ENCODE measurements around the gene SLC2A13.
"Not testable (repeated sequence)": the region's sequence is repeated elsewhere in the genome, so short reads cannot be mapped to it uniquely, and the experiment has no call there.

The SLC2A13 gene

GRCh38 chr12:39795481-39795880 lies 310.4 kb downstream of the SLC2A13 start:
- DNase-seq = no peak

DNA sequence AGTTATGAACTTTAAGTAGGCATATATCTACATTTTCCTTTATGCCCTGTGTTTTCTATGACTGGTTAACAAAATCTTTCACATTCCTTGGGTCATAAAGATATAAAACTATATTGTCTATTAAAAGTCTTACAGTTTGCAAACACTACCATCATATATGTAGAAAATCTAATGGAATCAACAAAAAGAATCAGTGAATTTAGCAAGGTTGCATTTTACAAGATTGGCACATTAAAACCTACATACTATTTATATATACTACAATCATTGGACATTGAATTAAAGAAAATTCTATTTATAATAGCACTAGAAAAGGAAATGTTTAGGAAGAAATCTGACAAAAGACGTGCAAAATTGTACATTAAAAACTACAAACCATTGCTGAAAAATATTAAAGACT lies 312.9 kb downstream of the SLC2A13 start:
- DNase-seq = no peak

DNA sequence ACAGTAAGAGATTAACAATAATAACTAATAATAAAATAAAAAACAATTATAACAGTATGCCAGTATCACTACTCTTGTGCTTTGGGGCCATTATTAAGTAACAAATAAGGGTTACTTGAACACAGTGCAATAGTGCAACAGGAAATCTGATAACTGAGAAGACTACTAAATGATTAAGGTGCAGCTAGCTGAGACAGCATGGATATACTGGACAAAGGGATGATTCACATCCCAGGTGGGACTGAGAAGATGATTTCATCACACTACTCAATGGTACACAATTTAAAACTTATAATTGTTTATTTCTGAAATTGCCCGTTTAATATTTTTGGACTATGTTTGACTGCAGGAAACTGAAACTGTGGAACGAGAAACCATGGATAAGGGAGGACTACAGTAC lies 317.6 kb downstream of the SLC2A13 start:
- DNase-seq = no peak

DNA sequence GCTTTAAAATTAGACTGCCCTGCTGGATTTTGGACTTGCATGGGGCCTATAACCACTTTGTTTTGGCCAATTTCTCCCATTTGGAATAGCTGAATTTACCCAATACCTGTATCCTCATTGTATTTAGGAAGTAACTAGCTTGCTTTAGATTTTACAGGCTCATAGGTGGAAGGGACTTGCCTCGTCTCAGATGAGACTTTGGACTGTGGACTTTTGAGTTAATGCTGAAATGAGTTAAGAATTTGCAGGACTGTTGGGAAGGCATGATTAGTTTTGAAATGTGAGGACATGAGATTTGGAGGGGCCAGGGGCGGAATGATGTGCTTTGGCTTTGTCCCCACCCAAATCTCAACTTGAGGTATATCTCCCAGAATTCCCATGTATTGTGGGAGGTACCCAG lies 320.1 kb downstream of the SLC2A13 start:
- not testable (repeated sequence) for DNase-seq

GRCh38 chr12:39782026-39782545 lies 323.8 kb downstream of the SLC2A13 start:
- DNase-seq = no peak

DNA sequence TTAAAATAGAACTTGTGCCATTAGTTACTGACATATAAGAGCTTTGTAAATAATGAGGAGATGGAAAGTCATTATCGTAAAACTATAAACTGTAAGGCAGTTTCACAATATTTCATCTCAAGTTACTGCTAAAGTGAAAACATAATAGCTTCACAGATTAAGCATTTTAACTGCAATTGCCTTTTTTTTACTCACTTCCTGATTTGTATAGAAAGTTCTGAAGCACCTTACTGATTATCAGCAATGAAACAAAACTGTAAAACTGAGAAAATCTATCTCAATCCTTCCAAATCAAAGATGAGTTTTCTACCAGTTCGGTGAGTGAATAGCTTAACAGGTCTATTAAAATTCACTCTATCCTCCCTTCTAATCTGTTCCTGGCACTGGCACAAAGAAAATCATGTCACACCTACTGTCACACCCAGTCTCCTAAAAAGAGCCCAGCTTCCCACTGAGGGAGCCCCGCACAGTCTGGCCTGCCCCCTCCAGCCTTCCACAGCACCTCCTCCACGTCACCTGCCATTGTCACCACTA lies 324.9 kb downstream of the SLC2A13 start:
- no peak for DNase-seq

- DNase-seq = no peak
Observed at GRCh38 chr12:39780411-39780912, 325.4 kb downstream of the SLC2A13 start.

- no peak for DNase-seq
Observed at GRCh38 chr12:39779768-39780340, 326.0 kb downstream of the SLC2A13 start.

DNA sequence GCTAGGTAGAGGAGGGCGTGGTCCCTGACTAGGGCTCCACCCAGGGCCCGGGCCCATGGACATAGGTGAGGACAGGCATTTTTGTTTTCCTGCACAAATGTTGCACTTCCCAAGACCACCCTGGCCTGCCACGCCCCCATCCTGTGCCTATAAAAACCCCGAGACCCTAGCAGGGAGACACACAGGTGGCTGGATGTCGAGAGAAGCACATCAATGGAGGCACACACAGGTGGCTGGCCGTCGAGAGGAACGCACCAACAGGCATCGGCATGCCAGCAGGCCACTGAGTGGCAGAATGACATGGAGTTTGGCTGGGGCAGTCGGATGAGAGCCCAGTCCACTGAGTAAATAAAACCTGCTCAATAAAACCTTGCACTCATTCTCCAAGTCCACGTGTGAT lies 328.4 kb downstream of the SLC2A13 start:
- DNase-seq = no peak

DNA sequence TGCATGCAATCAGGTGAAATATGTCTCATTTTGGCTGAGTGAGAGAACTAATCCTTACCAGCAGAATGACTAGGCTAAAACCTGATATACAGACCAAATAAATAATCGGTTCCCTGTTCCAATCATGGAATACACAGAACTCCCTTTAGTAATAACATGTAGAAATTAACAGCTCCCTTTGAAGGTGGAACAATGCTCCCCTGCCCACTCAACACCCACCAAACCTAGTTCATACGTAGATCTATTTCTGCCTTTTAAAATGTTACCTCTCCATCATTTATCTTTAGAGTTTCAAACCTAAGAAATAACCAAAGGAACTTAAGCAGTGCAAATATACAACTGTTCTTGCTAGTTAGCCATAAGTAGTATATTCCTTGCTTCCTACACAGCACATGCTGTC lies 332.6 kb downstream of the SLC2A13 start:
- no peak for DNase-seq

DNA sequence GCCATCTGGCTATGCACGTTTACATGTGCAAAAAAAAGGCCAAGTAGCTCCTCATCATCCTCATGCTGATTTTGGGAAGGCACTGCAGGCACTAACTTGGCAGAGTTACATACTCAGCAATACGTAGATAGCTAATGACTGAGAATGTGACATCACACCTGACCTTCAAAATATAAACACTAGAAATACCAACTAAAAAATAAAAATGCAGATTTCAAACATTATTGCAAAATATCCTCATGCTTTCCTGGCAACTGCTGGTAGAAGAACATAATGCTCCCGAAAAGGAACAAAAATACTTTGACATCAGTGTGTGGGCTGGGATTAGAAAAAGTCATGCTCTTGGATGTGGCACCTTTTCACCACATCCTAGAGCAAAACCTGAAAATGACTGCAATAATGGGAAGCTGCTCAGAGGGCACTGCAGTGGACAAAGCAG lies 333.0 kb downstream of the SLC2A13 start:
- no peak for DNase-seq

- DNase-seq = no peak
Observed at GRCh38 chr12:39771456-39771855, 334.4 kb downstream of the SLC2A13 start.

DNA sequence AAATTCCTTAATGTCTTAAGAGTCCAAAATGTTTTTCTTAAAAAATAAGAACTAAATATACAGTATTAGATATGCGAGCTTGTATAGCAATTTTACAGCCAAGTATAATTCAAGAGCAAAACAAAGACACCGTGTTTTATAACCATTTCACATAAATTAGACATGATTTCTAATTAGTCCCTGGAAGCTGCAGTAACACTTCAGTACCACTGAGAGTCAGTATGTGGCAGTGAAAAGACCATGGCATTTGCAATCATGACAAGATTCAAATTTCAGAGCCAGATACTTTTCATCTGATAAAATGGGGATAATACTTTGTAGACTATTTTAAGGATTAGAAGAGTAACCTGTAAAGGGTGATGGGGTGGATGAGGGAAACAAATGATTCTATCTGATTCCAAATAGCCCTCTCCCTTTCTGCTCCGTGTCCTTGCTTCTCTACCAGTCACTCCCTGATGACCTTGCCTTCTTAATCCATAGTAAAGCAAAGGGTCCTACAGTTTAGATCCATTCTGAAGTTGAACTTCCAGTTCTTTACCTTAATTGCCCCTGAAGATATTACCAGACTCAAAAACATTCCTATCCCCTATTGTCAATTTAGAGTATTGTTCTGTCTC lies 340.8 kb downstream of the SLC2A13 start:
- DNase-seq = peak in 1 of 2 donors; percentile 27

DNA sequence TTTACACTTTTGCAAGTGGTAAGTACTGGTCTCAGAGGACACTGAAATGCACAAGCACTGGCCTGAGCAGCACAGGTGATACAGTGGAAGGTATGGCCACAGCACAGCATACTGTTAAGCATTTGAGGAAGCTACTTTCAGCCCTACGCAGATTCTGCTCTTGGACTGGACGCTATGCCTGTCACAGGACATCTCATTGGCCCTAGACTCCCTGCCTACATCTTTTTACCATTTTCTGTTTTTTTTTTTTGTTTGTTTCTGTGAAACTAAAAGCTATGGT lies 342.1 kb downstream of the SLC2A13 start:
- DNase-seq = no peak

DNA sequence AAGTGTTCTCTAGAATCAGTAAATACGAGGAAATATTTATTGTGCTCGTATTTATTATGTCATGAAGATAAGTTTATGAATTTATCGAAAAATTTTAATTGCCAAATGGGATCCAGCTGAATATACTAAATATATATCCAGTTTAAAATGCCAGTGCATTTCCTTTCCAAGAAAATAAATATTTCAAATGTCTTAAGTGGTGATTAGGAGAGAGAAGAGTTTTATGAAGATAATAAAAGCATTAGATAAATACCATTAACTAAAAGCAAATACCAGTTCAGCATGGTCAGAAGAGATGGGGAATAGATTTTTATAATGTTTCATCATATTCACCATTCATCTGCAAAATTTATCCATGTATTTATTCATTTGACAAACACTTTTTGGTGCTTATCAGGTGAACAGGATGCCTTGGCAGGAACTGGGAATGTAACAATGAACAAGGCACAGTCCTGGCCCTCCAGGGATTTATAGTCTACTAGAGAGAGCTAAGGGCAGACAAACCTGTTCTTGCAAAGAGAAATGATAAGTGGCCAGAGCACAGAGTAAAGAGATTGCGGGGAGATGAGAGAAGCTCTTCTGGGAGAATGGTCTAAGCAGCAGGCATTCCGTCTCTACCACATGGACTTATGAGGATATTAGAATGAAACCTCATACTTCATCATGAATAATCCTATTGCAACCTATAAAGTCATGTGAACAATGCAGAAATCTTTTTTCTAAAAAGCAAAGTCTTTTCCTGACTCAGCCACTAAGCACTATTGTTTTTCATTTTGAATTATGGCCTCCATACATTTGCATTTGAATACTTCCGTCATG lies 342.6 kb downstream of the SLC2A13 start:
- DNase-seq = no peak

GRCh38 chr12:39755478-39755877 lies 350.4 kb downstream of the SLC2A13 start:
- DNase-seq = no peak

DNA sequence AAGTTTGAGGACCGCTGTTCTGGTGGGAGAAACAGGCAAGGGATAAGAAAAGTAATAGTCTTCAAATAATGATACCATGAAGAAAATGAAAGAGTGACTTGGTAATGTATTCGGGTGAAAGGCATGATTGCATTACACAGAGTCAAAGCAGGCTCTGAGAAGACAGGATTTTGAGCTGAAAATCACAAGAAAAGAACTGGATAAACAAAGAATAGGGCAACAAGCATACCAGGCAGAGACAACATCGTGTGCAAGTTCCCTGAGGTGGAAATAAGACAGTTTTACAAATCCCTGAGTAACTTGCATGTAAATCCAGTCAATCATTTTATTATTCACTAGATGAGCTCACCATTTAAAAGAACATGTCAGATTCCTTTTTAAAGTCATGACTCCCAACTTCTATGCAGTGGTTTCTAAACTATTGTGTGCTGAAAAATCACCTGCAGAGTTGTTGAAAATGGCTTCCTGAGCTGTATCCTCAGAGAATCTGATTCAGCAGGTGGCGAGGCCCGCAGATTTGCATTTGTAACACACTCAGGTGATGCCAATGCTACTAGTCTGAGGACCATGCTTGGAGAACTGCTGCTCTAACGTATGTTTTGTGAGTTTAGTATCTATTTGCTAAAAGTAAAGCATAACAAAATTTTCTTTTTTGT lies 353.3 kb downstream of the SLC2A13 start:
- DNase-seq = no peak

GRCh38 chr12:39746151-39746550 lies 359.7 kb downstream of the SLC2A13 start:
- DNase-seq = not testable (repeated sequence)

DNA sequence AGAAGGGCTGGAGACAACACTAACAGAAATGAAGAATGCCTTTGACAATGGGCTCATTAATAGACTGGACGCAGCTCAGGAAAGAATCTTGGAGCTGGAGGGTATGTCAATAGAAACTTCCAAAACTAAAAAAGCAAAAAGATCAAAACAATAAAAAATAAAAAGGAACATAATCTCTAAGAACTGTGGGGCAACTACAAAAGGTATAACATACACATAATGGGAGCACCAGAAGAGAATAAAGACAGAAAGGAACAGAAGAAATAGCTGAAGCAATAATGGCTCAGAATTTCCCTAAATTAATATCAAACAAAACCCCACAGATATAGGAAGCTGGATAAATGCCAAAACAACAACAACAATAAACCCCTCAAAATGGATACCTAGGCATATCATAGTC lies 362.2 kb downstream of the SLC2A13 start:
- no peak for DNase-seq

- DNase-seq = no peak
Observed at GRCh38 chr12:39736406-39736805, 369.5 kb downstream of the SLC2A13 start.

DNA sequence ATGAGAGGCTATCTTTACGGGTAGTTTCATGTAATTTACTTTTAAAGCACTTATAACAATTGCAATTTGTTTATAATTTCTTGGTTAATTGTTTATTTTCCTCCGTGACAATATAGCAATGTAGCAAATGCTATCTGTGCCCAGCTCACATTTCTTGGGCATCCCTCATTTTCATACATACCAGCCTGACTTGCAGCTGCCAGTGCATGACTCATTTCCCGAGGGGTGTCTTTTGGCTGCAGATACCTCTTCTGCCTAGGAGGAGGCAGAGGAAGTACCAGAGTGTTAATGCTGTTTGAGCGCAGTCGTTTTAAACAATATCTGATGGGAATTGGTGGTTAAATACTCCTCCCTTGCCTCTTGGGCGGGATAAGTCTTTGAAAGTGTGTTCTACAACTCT lies 382.1 kb downstream of the SLC2A13 start:
- DNase-seq = peak in 1 of 2 donors; percentile 10

DNA sequence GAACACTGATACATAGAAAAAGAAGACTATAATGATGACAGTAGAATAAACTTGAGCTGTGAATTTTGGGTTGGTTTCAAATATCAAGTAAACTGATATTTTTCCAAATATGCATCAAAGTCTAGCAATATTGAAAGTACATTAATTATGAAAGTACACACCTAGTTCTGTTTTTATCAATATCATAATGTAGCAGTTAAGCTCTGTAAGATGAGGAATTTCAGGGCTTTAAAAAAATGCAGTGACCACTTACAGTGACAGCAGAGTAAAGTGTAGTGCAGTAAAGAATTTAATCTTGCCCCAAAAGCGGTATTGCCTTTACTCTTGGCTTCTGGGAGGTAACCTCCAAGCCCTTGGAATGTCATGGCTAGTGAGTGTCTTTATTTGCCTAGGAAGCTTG lies 383.4 kb downstream of the SLC2A13 start:
- no peak for DNase-seq

GRCh38 chr12:39713552-39713951 lies 392.3 kb downstream of the SLC2A13 start:
- DNase-seq = no peak

All from CD4-positive, alpha-beta T cell treated with Interleukin-4 for 1 hour (primary cell).